ENCODE data around the gene GYG1.

- TF ChIP-seq CTCF (IDR thresholded peaks at IDR 0.05): no peak
- TF ChIP-seq ZFX (IDR thresholded peaks at IDR 0.05; ENCODE audit: borderline replicate concordance): no peak
These were observed 51.5 kb downstream of the GYG1 start for GRCh38 chr3:149042789-149043386.

Data from 22Rv1 (cell line).